Mesothelial cell of epicardium (in vitro differentiated cells): Measurements from ENCODE around the gene RNF224. TPM values are rescaled to one million over a fixed set of nuclear protein-coding genes. Genes with fewer than 3 reads are reported as not detected.
A peak's percentile ranks its signal among the peaks of the same experiment; 100 is the strongest.

Experiments
- DNase-seq, 2 experiments: peaks; one replicate each; pipeline ENCODE4 v3.0.0; 2021; ENCODE audit warnings: low spot score in 2 of 2; ENCODE audit not compliant: unreplicated experiment in 2 of 2
- H3K27ac Mint-ChIP-seq: 2 replicates; pipeline ENCODE4 v1.8.0; 2021; ENCODE audit warnings: mixed read lengths
- H3K27me3 Mint-ChIP-seq: 2 replicates; pipeline ENCODE4 v1.8.0; 2021; ENCODE audit warnings: low read depth, mixed read lengths
- H3K36me3 Mint-ChIP-seq: 2 replicates; pipeline ENCODE4 v1.8.0; 2021; ENCODE audit warnings: mixed read lengths
- H3K4me1 Mint-ChIP-seq: 2 replicates; pipeline ENCODE4 v1.8.0; 2021; ENCODE audit warnings: mixed read lengths
- H3K4me3 Mint-ChIP-seq: 2 replicates; pipeline ENCODE4 v1.8.0; 2021; ENCODE audit warnings: mild to moderate bottlenecking, moderate library complexity, mixed read lengths
- H3K9me3 Mint-ChIP-seq: 2 replicates; pipeline ENCODE4 v1.8.0; 2021; ENCODE audit warnings: mixed read lengths
- total RNA-seq: library from RNA; stranded (reverse); gene quantifications from 3 replicates; pipeline ENCODE4 v1.2.1, GENCODE V29; 2021
- TF ChIP-seq, protein P1 (sequence below): fragments of 200-600 bp; sonication (generic); IDR thresholded peaks from one replicate; pipeline ENCODE4 v1.5.0; 2021; ENCODE audit warnings: antibody characterized with exemption; ENCODE audit not compliant: unreplicated experiment

The RNF224 gene
- total RNA-seq, 1 donor from 2014 or later: 0.16 TPM

GRCh38 chr9:137218754-137219271, 8.5 kb upstream of the RNF224 start:
- H3K9me3 Mint-ChIP-seq: no peaks in the 10 kb centered on the region
- DNase-seq: no peak
- H3K36me3 Mint-ChIP-seq: no peaks in the 10 kb centered on the region
- H3K4me3 Mint-ChIP-seq: no peak overlapping the region
- TF ChIP-seq, protein P1, sequence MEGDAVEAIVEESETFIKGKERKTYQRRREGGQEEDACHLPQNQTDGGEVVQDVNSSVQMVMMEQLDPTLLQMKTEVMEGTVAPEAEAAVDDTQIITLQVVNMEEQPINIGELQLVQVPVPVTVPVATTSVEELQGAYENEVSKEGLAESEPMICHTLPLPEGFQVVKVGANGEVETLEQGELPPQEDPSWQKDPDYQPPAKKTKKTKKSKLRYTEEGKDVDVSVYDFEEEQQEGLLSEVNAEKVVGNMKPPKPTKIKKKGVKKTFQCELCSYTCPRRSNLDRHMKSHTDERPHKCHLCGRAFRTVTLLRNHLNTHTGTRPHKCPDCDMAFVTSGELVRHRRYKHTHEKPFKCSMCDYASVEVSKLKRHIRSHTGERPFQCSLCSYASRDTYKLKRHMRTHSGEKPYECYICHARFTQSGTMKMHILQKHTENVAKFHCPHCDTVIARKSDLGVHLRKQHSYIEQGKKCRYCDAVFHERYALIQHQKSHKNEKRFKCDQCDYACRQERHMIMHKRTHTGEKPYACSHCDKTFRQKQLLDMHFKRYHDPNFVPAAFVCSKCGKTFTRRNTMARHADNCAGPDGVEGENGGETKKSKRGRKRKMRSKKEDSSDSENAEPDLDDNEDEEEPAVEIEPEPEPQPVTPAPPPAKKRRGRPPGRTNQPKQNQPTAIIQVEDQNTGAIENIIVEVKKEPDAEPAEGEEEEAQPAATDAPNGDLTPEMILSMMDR: no peak
- H3K27ac Mint-ChIP-seq: no peak overlapping the region
- H3K4me1 Mint-ChIP-seq: peaks cover 6% of the 10 kb centered on the region
- H3K27me3 Mint-ChIP-seq: peaks cover 2% of the 10 kb centered on the region

- peaks cover 2% of the 10 kb centered on the region for H3K27me3 Mint-ChIP-seq
- no peaks in the 10 kb centered on the region for H3K36me3 Mint-ChIP-seq
- H3K27ac Mint-ChIP-seq: no peak overlapping the region
- H3K9me3 Mint-ChIP-seq: no peaks in the 10 kb centered on the region
- peak overlapping the region; percentile 24 for H3K4me3 Mint-ChIP-seq
- H3K4me1 Mint-ChIP-seq: peaks cover 6% of the 10 kb centered on the region
- TF ChIP-seq, protein P1: no peak
- DNase-seq: no peak
These were observed 7.5 kb upstream of the RNF224 start for GRCh38 chr9:137219757-137220316.

DNA sequence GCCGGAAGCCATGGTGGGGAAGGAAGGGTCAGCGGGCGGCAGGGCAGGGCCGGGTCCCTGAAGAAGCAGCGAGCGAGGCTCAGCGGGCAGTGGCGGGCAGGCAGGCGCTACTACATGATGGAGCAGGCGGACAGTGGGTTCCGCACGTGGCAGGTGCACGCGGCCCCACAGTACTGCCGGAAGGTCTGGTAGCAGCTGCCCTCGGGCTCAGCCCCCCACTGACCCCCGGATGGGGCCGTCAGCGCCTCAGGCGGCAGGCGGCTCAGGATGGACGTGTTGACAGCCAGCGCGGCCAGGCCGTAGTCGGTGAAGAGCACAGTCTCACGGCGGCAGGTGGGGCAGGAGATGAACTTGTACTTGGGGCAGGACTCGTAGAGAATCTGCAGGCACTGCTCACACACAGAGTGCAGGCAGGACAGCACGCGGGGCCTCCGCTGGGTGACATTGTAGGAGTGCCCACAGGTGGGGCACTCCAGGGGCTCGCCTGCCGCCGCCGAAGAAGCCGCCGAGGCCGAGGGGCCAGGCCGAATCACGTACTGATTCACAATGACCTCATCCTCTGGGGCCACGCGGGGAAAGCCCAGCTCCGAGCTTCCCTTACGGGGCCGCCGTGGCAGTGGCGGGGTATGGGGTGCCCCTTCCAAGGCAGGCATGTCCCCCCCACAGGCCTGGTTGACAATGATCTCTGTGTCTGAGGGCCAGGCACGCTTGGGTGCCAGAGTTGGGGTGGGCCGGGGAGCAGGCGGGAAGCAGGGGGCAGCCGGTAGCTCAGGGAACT, 6.8 kb upstream of the RNF224 start:
- DNase-seq: no peak

DNA sequence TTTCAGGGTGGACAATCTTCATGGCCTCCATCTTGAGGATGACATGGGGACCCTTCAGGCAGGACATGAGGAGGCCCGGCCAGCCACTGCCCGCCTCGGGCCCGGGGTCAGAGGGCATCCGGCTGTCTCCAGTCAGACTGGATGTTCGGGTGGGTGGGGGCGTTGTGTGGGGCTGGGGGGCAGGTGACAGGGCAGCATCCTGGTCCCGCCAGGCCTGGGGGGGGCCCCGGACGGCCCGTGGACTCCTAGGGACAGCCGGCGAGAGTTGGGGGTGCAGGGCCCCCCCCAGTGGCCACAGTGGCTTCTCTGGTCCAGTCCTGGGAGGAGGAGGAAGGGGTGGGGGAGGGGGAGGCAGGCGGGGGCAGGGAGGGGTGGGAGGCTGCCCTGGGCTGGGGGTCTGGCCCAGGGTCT, 6.2 kb upstream of the RNF224 start:
- Mint-ChIP-seq H3K9me3 (no peaks in the 10 kb centered on the region), H3K4me1 (peaks cover 6% of the 10 kb centered on the region), H3K4me3 (peak overlapping the region; percentile 49), H3K36me3 (no peaks in the 10 kb centered on the region), H3K27ac (no peak overlapping the region), H3K27me3 (peaks cover 2% of the 10 kb centered on the region)
- no peak for DNase-seq
- TF ChIP-seq, protein P1: no peak

More for the DNA sequence above, 6.8 kb upstream of the RNF224 start:
- H3K4me1 Mint-ChIP-seq: peaks cover 6% of the 10 kb centered on the region
- H3K36me3 Mint-ChIP-seq: no peaks in the 10 kb centered on the region
- no peak overlapping the region for H3K27ac Mint-ChIP-seq
- H3K27me3 Mint-ChIP-seq: peaks cover 2% of the 10 kb centered on the region
- TF ChIP-seq, protein P1: no peak
- peak overlapping the region; percentile 49 for H3K4me3 Mint-ChIP-seq
- H3K9me3 Mint-ChIP-seq: no peaks in the 10 kb centered on the region

- Mint-ChIP-seq H3K4me1 (peaks cover 9% of the 10 kb centered on the region), H3K4me3 (peak overlapping the region; percentile 33)
These were observed 5.7 kb upstream of the RNF224 start for GRCh38 chr9:137221506-137222111.

More at GRCh38 chr9:137221506-137222111, 5.7 kb upstream of the RNF224 start:
- no peak overlapping the region for H3K27ac Mint-ChIP-seq
- no peak for DNase-seq
- no peaks in the 10 kb centered on the region for H3K9me3 Mint-ChIP-seq
- H3K36me3 Mint-ChIP-seq: no peaks in the 10 kb centered on the region
- TF ChIP-seq, protein P1: no peak
- peaks cover 2% of the 10 kb centered on the region for H3K27me3 Mint-ChIP-seq
